IMR-90 (cell line): Measurements from ENCODE around the gene CFAP91. TPM values are rescaled to one million over a fixed set of nuclear protein-coding genes. Genes with fewer than 3 reads are reported as not detected.

ENCODE experiments used
- ATAC-seq: fragments of 200-7000 bp; cut with Tn5 transposase; 2 replicates; pipeline ENCODE4 v1.9.1; 2020; ENCODE audit warnings: low read depth, mild to moderate bottlenecking, moderate library complexity
- BruUV-seq: library from RNA; stranded (reverse); fragments of 400-500 nt; replicated peaks from 2 replicates; lab custom pipeline; 2021; lab: Mats Ljungman, UMichigan
- CTCF ChIA-PET: fragments of 300-600 bp; formaldehyde crosslinking; extraction: SDS; loops from one replicate; lab custom pipeline; 2021; ENCODE audit warnings: antibody characterized with exemption; lab: Yijun Ruan, JAX
- POLR2A ChIA-PET: fragments of 300-600 bp; sonication (Branson Sonifier 250); formaldehyde crosslinking; loops from one replicate; lab custom pipeline; 2022; ENCODE audit warnings: antibody characterized with exemption; ENCODE audit not compliant: unreplicated experiment; lab: Charles Lee
- DNase-seq: peaks from one replicate; pipeline ENCODE4 v3.0.0; 2013
- H2AFZ ChIP-seq: replicated peaks from 2 replicates; pipeline ENCODE3; 2013; ENCODE audit warnings: low read length, mild to moderate bottlenecking; ENCODE audit not compliant: poor library complexity
- H2AK5ac ChIP-seq: 2 replicates; pipeline ENCODE4 v1.6.1; 2013; ENCODE audit warnings: low read depth, low read length, inconsistent platforms
- H2AK9ac ChIP-seq: replicated peaks from 2 replicates; pipeline ENCODE3; 2013; ENCODE audit warnings: mild to moderate bottlenecking, low read depth, low read length, moderate library complexity; ENCODE audit not compliant: poor library complexity
- H2BK120ac ChIP-seq: 2 replicates; pipeline ENCODE4 v1.6.1; 2013; ENCODE audit warnings: low read depth, low read length, inconsistent platforms
- H2BK15ac ChIP-seq: 3 replicates; pipeline ENCODE4 v1.6.1; 2013; ENCODE audit warnings: low read depth, low read length, inconsistent platforms
- H2BK20ac ChIP-seq: 2 replicates; pipeline ENCODE4 v1.6.1; 2013; ENCODE audit warnings: low read depth, mild to moderate bottlenecking, inconsistent platforms, low read length, moderate library complexity
- H2BK5ac ChIP-seq: 2 replicates; pipeline ENCODE4 v1.6.1; 2013; ENCODE audit warnings: mild to moderate bottlenecking, low read depth, low read length, inconsistent platforms; ENCODE audit not compliant: poor library complexity, severe bottlenecking
- H3K14ac ChIP-seq: replicated peaks from 2 replicates; pipeline ENCODE4 v1.6.1; 2013; ENCODE audit warnings: low read depth, low read length, inconsistent platforms
- H3K18ac ChIP-seq: 2 replicates; pipeline ENCODE4 v1.6.1; 2013; ENCODE audit warnings: low read depth, low read length, control low read depth
- H3K23ac ChIP-seq: 2 replicates; pipeline ENCODE4 v1.6.1; 2013; ENCODE audit warnings: low read depth, low read length, inconsistent platforms
- H3K27ac ChIP-seq: 2 replicates; pipeline ENCODE4 v1.5.1; 2013; ENCODE audit warnings: mild to moderate bottlenecking, control low read depth, low read length; ENCODE audit not compliant: insufficient read depth
- H3K27me3 ChIP-seq: 2 replicates; pipeline ENCODE4 v1.6.1; 2013; ENCODE audit warnings: low read length; ENCODE audit not compliant: control insufficient read depth, insufficient read depth
- H3K36me3 ChIP-seq: 2 replicates; pipeline ENCODE4 v1.6.1; 2013; ENCODE audit warnings: low read length, mixed read lengths; ENCODE audit not compliant: control insufficient read depth, insufficient read depth
- H3K4ac ChIP-seq: 2 replicates; pipeline ENCODE4 v1.6.1; 2013; ENCODE audit warnings: low read depth, low read length, inconsistent platforms
- H3K4me1 ChIP-seq: 2 replicates; pipeline ENCODE4 v1.6.1; 2013; ENCODE audit warnings: low read length, mixed read lengths; ENCODE audit not compliant: control insufficient read depth, insufficient read depth
- H3K4me2 ChIP-seq: 2 replicates; pipeline ENCODE4 v1.6.1; 2013; ENCODE audit warnings: low read depth, mild to moderate bottlenecking, control low read depth, low read length, moderate library complexity
- H3K4me3 ChIP-seq: 2 replicates; pipeline ENCODE4 v1.5.1; 2013; ENCODE audit warnings: low read depth, mild to moderate bottlenecking, control low read depth, low read length, moderate library complexity; ENCODE audit not compliant: insufficient read depth
- H3K56ac ChIP-seq: 2 replicates; pipeline ENCODE4 v1.6.1; 2013; ENCODE audit warnings: low read length, inconsistent platforms; ENCODE audit not compliant: insufficient read depth; ENCODE audit errors: extremely low read depth
- H3K79me1 ChIP-seq, 2 experiments: 2 replicates each; pipeline ENCODE4 v1.6.1; 2013; ENCODE audit warnings: low read length in 2 of 2, inconsistent platforms in 1 of 2, low read depth in 1 of 2
- H3K9ac ChIP-seq: 2 replicates; pipeline ENCODE4 v1.6.1; 2013; ENCODE audit warnings: low read depth, low read length, control low read depth
- H3K9me1 ChIP-seq: 2 replicates; pipeline ENCODE4 v1.6.1; 2013; ENCODE audit warnings: low read length, inconsistent platforms; ENCODE audit not compliant: insufficient read depth
- H3K9me3 ChIP-seq: 2 replicates; pipeline ENCODE4 v1.6.1; 2013; ENCODE audit warnings: low read length; ENCODE audit not compliant: control insufficient read depth, insufficient read depth
- H4K20me1 ChIP-seq: 2 replicates; pipeline ENCODE4 v1.6.1; 2013; ENCODE audit warnings: low read length, inconsistent platforms; ENCODE audit not compliant: insufficient read depth
- H4K5ac ChIP-seq: 2 replicates; pipeline ENCODE4 v1.6.1; 2013; ENCODE audit warnings: mild to moderate bottlenecking, low read depth, low read length, control low read depth
- H4K8ac ChIP-seq, 2 experiments: 2 replicates each; pipeline ENCODE4 v1.6.1; 2013; ENCODE audit warnings: low read depth in 2 of 2, low read length in 2 of 2, control low read depth in 1 of 2, inconsistent platforms in 1 of 2
- H4K91ac ChIP-seq: 2 replicates; pipeline ENCODE4 v1.6.1; 2013; ENCODE audit warnings: low read depth, low read length, inconsistent platforms; ENCODE audit not compliant: insufficient read depth
- BHLHE40 ChIP-seq: fragments of 150-350 bp; IDR thresholded peaks from 2 replicates; pipeline ENCODE4 v1.6.1; 2016; ENCODE audit warnings: mild to moderate bottlenecking, low read depth, low read length
- CEBPB ChIP-seq: IDR thresholded peaks from 2 replicates; pipeline ENCODE4 v1.6.1; 2012; ENCODE audit warnings: low read depth, low read length, improper control_type of control experiment
- CHD1 ChIP-seq: IDR thresholded peaks from 2 replicates; pipeline ENCODE4 v1.6.1; 2012; ENCODE audit warnings: low read depth, low read length, improper control_type of control experiment
- FOS ChIP-seq: fragments of 150-350 bp; IDR thresholded peaks from 2 replicates; pipeline ENCODE4 v1.6.1; 2016; ENCODE audit warnings: low read depth, low read length
- MAFK ChIP-seq: IDR thresholded peaks from 2 replicates; pipeline ENCODE4 v1.6.1; 2012; ENCODE audit warnings: low read depth, low read length, improper control_type of control experiment
- MAZ ChIP-seq: IDR thresholded peaks from 2 replicates; pipeline ENCODE4 v1.6.1; 2012; ENCODE audit warnings: low read depth, mild to moderate bottlenecking, low read length, improper control_type of control experiment, moderate library complexity, borderline replicate concordance
- MXI1 ChIP-seq: IDR thresholded peaks from 2 replicates; pipeline ENCODE4 v1.6.1; 2012; ENCODE audit warnings: low read depth, mild to moderate bottlenecking, low read length, moderate library complexity, borderline replicate concordance
- NFE2L2 ChIP-seq: fragments of 150-350 bp; IDR thresholded peaks from 2 replicates; pipeline ENCODE4 v1.6.1; 2016; ENCODE audit warnings: low read depth, mild to moderate bottlenecking, low read length
- POLR2A ChIP-seq: IDR thresholded peaks from 2 replicates; pipeline ENCODE4 v1.6.1; 2012; ENCODE audit warnings: mild to moderate bottlenecking, low read depth, low read length
- RAD21 ChIP-seq: IDR thresholded peaks from 2 replicates; pipeline ENCODE4 v1.6.1; 2012; ENCODE audit warnings: low read length, improper control_type of control experiment
- RFX5 ChIP-seq: IDR thresholded peaks from 2 replicates; pipeline ENCODE4 v1.8.0; 2012; ENCODE audit warnings: low read depth, mild to moderate bottlenecking, low read length, moderate library complexity
- WGBS, 2 experiments: methylation state at CpG; one replicate each; pipeline versions ENCODE4 v1.1.5 to v1.1.7; 2013; ENCODE audit warnings: missing lambda C conversion rate in 2 of 2; ENCODE audit not compliant: insufficient read length in 1 of 2; ENCODE audit errors: extremely low coverage in 2 of 2; 5-methylcytosine and 5-hydroxymethylcytosine counted together
- dilution Hi-C: fragments of 300-500 bp; cut with HindIII; formaldehyde crosslinking; loops from one replicate; pipeline ENCODE4 v1.14.3; 2018; ENCODE audit warnings: low sequenced_read_pairs; ENCODE audit not compliant: unreplicated experiment
- in situ Hi-C: fragments of 300-500 bp; cut with MboI; formaldehyde crosslinking; loops from 3 replicates; pipeline ENCODE4 v1.14.3; 2019; ENCODE audit warnings: low sequenced_read_pairs, inconsistent platforms, mixed read lengths
- intact Hi-C: fragments of 100-400 bp; cut with micrococcal nuclease; formaldehyde crosslinking; loops from 2 replicates; pipeline ENCODE4 v1.10.0; 2022
- polyA plus RNA-seq, 3 experiments: library from polyadenylated mRNA; depleted of rRNA; stranded (reverse); fragments of >200 nt; gene quantifications; 2 replicates each; pipeline ENCODE4 v1.2.3, GENCODE V29; 2012; ENCODE audit warnings: low replicate concordance in 1 of 3
- total RNA-seq: library from RNA; depleted of rRNA; stranded (reverse); fragments of >200 nt; gene quantifications from 2 replicates; pipeline ENCODE4 v1.2.3, GENCODE V29; 2012
- TF ChIP-seq, protein P1 (sequence below): conservative IDR thresholded peaks from 2 replicates; pipeline ENCODE4 v1.5.1; 2012; ENCODE audit warnings: mild to moderate bottlenecking, low read depth, low read length, improper control_type of control experiment
- TF ChIP-seq, protein P2 (sequence below): fragments of 150-350 bp; IDR thresholded peaks from 2 replicates; pipeline ENCODE4 v1.6.1; 2016; ENCODE audit warnings: low read depth, mild to moderate bottlenecking, low read length, moderate library complexity, borderline replicate concordance
- TF ChIP-seq, protein P3 (sequence below): fragments of 150-350 bp; IDR thresholded peaks from 2 replicates; pipeline ENCODE4 v1.6.1; 2017; ENCODE audit warnings: mild to moderate bottlenecking, antibody characterized with exemption, low read length, low read depth

Gene CFAP91
- total and polyA plus RNA-seq, 2 of the 4 experiments (the other 2 are of a cell fraction), result not detected

DNA sequence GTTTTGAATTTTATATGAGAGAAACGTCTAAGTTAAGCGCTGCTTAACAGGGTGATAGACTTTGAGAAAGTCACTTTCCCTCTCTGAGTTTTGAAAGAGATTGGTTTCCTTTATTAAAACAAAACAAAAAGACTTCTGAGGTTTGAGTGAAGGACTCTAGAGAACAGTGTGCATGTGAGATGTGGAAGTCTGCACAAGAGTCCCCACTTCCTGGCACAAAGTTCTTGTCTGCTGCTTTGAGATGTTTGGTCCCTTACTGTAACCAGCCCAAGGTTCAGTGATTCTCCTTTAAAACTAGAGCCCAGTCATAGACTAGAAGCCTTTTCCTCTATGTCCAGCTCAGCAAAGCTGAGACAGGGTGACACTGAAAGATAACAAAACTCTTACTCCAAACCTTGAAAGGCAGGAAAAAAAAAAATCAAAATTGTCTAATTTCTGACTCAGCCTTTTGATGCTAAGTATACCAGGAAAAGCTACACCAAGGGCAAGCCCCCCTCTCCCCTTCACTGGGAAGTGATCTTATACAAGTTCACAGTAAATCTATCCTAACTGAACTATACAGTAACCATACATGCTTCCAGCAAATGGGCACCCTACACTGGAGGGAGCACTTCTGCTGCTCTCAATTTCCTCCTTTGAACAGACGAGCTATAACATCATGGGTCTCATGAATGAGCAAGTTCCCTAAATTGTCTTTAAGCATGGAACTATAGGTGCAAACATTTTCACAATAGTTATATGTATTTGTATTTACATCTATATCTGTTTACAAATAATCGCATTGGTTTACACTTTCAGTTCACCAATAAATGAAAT, 44.7 kb upstream of the CFAP91 start:
- CTCF ChIA-PET, result interaction anchor here (0.6 kb wide), 1 partner anchor 50 kb away, joined by 6 read pairs; no protein-coding TSS in a partner anchor
- WGBS, 2 experiments, result no CpG with 5 or more reads among the region's 4 CpGs
- BruUV-seq, result no TSS peak

More for the DNA sequence above, 44.7 kb upstream of the CFAP91 start:
- TF ChIP-seq CHD1, result no peak
- no peak for TF ChIP-seq BHLHE40
- no peak for TF ChIP-seq POLR2A
- TF ChIP-seq, protein P1, sequence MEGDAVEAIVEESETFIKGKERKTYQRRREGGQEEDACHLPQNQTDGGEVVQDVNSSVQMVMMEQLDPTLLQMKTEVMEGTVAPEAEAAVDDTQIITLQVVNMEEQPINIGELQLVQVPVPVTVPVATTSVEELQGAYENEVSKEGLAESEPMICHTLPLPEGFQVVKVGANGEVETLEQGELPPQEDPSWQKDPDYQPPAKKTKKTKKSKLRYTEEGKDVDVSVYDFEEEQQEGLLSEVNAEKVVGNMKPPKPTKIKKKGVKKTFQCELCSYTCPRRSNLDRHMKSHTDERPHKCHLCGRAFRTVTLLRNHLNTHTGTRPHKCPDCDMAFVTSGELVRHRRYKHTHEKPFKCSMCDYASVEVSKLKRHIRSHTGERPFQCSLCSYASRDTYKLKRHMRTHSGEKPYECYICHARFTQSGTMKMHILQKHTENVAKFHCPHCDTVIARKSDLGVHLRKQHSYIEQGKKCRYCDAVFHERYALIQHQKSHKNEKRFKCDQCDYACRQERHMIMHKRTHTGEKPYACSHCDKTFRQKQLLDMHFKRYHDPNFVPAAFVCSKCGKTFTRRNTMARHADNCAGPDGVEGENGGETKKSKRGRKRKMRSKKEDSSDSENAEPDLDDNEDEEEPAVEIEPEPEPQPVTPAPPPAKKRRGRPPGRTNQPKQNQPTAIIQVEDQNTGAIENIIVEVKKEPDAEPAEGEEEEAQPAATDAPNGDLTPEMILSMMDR, result no peak
- no peak for TF ChIP-seq MAZ
- no peak for TF ChIP-seq NFE2L2
- no peak for TF ChIP-seq RAD21
- no peak for TF ChIP-seq CEBPB
- TF ChIP-seq RFX5, result no peak
- no peak for TF ChIP-seq MAFK
- TF ChIP-seq, protein P2, sequence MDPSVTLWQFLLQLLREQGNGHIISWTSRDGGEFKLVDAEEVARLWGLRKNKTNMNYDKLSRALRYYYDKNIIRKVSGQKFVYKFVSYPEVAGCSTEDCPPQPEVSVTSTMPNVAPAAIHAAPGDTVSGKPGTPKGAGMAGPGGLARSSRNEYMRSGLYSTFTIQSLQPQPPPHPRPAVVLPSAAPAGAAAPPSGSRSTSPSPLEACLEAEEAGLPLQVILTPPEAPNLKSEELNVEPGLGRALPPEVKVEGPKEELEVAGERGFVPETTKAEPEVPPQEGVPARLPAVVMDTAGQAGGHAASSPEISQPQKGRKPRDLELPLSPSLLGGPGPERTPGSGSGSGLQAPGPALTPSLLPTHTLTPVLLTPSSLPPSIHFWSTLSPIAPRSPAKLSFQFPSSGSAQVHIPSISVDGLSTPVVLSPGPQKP, result no peak
- no peak for TF ChIP-seq MXI1
- no peak for TF ChIP-seq FOS
- TF ChIP-seq, protein P3, sequence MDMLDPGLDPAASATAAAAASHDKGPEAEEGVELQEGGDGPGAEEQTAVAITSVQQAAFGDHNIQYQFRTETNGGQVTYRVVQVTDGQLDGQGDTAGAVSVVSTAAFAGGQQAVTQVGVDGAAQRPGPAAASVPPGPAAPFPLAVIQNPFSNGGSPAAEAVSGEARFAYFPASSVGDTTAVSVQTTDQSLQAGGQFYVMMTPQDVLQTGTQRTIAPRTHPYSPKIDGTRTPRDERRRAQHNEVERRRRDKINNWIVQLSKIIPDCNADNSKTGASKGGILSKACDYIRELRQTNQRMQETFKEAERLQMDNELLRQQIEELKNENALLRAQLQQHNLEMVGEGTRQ, result no peak
- Histone ChIP-seq H4K20me1 (no peaks in the 10 kb centered on the region), H3K27ac (no peak overlapping the region), H3K4ac (no peak overlapping the region), H2AK5ac (no peak overlapping the region), H3K56ac (no peak overlapping the region), H2AK9ac (no peak overlapping the region), H3K14ac (no peak overlapping the region), H3K79me1 (no peaks in the 10 kb centered on the region), H3K9ac (no peak overlapping the region), H3K9me1 (no peaks in the 10 kb centered on the region), H3K4me1 (peaks cover 2% of the 10 kb centered on the region; the same call in 1 of the 2 replicates), H2BK20ac (no peak overlapping the region), H3K27me3 (peaks cover 8% of the 10 kb centered on the region), H3K36me3 (no peaks in the 10 kb centered on the region), H2BK120ac (no peak overlapping the region), H3K9me3 (0 out of 2 replicates have a peak, but pooled peaks cover 2% of the 10 kb centered on the region), H3K18ac (no peak overlapping the region), H3K4me2 (no peak overlapping the region), H2AFZ (no peak overlapping the region), H4K91ac (no peak overlapping the region), H4K5ac (no peak overlapping the region), H2BK15ac (no peak overlapping the region), H4K8ac (no peak overlapping the region), H3K4me3 (no peak overlapping the region), H2BK5ac (no peak overlapping the region), H3K23ac (no peak overlapping the region)
- ATAC-seq, result no peak
- in situ Hi-C loops (no loop called here), intact Hi-C loops (no loop called here), dilution Hi-C loops (no loop called here)
- no peak for DNase-seq
- POLR2A ChIA-PET, result no interaction called here
